HG03108 (cell line): ENCODE results near the gene SUMO1.

ENCODE experiments used
- ATAC-seq: cut with Tn5 transposase; IDR thresholded peaks from one replicate; pipeline ENCODE4 v1.9.1; 2021; ENCODE audit warnings: moderate library complexity; ENCODE audit not compliant: unreplicated experiment

SUMO1 gene

DNA sequence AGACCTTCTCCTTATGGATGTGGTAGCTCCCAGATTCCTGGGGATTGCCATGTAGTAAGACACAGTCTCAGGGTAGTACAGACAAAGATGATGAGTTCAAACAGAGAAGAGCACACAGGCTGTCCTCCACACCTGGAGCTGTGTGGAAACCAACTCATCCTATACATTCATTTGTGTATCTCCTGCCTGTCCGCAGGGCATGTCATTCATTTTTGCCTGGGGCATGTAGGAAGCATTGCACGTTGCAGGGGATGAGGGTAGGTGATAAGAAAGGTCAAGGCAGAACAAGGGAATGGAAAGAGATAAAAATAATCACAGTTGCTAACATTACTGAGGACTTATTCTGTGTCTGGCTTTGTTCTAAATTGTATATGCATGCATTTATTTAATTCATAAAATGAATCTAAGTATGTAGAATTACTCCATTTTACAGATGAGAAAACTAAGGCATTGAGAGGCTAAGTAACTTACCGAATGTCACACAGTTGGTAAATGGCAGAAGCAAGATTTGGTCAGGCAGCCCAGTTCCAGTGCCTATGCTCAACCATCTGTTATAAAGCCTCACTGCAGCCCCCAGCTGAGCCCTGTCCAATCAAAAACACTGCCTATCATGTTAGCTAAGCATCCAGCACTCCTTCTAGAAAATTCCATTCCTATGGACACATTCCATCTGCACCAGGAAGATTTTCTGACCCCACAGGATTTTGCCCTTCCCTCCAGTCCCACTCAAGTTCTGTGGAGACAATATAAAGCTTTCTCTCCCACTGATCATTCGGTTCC lies 81.0 kb downstream of the SUMO1 start:
- no peak for ATAC-seq
